ENCODE measurements around the gene CREB5. TPM values are rescaled to one million over a fixed set of nuclear protein-coding genes. Genes with fewer than 3 reads are reported as not detected.

CREB5 gene, protein sequence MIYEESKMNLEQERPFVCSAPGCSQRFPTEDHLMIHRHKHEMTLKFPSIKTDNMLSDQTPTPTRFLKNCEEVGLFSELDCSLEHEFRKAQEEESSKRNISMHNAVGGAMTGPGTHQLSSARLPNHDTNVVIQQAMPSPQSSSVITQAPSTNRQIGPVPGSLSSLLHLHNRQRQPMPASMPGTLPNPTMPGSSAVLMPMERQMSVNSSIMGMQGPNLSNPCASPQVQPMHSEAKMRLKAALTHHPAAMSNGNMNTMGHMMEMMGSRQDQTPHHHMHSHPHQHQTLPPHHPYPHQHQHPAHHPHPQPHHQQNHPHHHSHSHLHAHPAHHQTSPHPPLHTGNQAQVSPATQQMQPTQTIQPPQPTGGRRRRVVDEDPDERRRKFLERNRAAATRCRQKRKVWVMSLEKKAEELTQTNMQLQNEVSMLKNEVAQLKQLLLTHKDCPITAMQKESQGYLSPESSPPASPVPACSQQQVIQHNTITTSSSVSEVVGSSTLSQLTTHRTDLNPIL
- total RNA-seq = 5.9 and 6.9 TPM in 2 replicates

DNA sequence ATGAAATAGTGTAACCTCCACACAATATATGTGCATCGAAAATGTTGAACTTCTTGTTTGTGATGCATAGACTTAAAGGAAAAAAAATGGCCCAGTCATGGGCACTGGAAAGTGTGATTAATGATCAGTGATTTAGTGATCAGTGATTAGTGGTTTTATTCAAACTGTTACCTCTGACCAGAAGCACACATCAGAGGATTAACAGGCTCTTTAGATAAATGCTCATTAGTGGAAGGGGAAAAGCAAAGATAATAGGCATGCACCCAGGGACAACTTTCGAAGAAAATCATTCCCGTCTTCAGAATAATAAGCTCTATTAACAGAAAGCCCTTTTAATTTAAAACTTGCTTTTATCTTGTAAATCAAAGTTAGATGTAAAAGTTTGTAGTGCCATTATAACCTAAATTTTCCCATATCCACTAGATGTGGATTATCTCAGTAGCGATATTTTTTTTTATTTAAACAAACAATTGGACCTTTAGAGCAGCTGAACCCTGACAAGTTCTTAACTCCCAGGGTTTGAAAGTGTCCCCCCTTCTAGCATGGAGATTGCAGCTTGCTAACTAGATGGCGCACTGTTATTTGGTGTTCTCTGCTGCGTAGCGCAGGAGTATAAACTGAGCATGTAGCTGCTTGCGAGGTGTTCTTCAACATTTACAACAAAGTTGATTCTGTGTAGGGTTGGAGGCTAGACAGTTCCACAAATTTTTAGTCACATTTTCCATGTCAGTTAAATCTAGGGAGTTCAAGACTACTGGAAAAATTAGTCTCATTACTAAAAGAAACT is at the start of gene CREB5:
CREB5 (plus strand) TSS at position 643 of the 787 bp plus-strand sequence. CDS start 397 bp downstream, outside the sequence.

Other genes with a start within 250 kb of the CREB5 start
- 9.8 and 11.1 TPM in 2 replicates for gene JAZF1, start 231.7 kb upstream of the CREB5 start, total RNA-seq